OCI-LY1 (cell line): ENCODE measurements around the gene KRT27.

Experiments
- H2AFZ ChIP-seq: fragments of 200-600 bp; sonication (generic), shearing (Covaris generic); 2 replicates; pipeline ENCODE4 v1.6.0; 2014; ENCODE audit warnings: antibody characterized with exemption, mild to moderate bottlenecking, low read length
- H3F3A ChIP-seq: fragments of 200-600 bp; sonication (generic), shearing (Covaris generic); 2 replicates; pipeline ENCODE4 v1.6.0; 2014; ENCODE audit warnings: mild to moderate bottlenecking, antibody characterized with exemption, low read length, moderate library complexity; ENCODE audit not compliant: insufficient read depth
- H3K27ac ChIP-seq: fragments of 200-600 bp; sonication (generic); 2 replicates; pipeline ENCODE4 v1.5.1; 2014; ENCODE audit warnings: low read length, mixed run types, mild to moderate bottlenecking, low read depth; ENCODE audit not compliant: poor library complexity, severe bottlenecking
- H3K27me3 ChIP-seq: fragments of 200-600 bp; sonication (generic); 2 replicates; pipeline ENCODE4 v1.6.0; 2014; ENCODE audit warnings: antibody characterized with exemption, mild to moderate bottlenecking, low read length, moderate library complexity; ENCODE audit not compliant: insufficient read depth
- H3K36me3 ChIP-seq: fragments of 200-600 bp; sonication (generic); 2 replicates; pipeline ENCODE4 v1.6.1; 2014; ENCODE audit warnings: mild to moderate bottlenecking, antibody characterized with exemption, low read length, moderate library complexity, mixed read lengths; ENCODE audit not compliant: insufficient read depth
- H3K4me1 ChIP-seq: fragments of 200-600 bp; sonication (generic); 2 replicates; pipeline ENCODE4 v1.5.1; 2014; ENCODE audit warnings: mild to moderate bottlenecking, low read length, moderate library complexity; ENCODE audit not compliant: insufficient read depth, severe bottlenecking
- H3K4me2 ChIP-seq: fragments of 200-600 bp; sonication (generic), shearing (Covaris generic); 2 replicates; pipeline ENCODE4 v1.6.1; 2014; ENCODE audit warnings: low read length
- H3K4me3 ChIP-seq: fragments of 200-600 bp; sonication (generic); 2 replicates; pipeline ENCODE4 v1.5.1; 2014; ENCODE audit warnings: low read length, low read depth, mild to moderate bottlenecking, mixed read lengths; ENCODE audit not compliant: poor library complexity, severe bottlenecking
- H3K79me2 ChIP-seq: fragments of 200-600 bp; shearing (Covaris generic); 2 replicates; pipeline ENCODE4 v1.6.1; 2016; ENCODE audit warnings: mixed run types, low read length, mixed read lengths; ENCODE audit not compliant: insufficient read depth
- H3K9ac ChIP-seq: fragments of 200-600 bp; sonication (generic), shearing (Covaris generic); 2 replicates; pipeline ENCODE4 v1.6.1; 2014; ENCODE audit warnings: mild to moderate bottlenecking, low read length, mixed read lengths
- H3K9me2 ChIP-seq: fragments of 200-600 bp; sonication (generic), shearing (Covaris generic); 2 replicates; pipeline ENCODE4 v1.6.1; 2014; ENCODE audit warnings: low read depth, mild to moderate bottlenecking, low read length, mixed read lengths
- H3K9me3 ChIP-seq: fragments of 200-600 bp; shearing (Covaris generic); 2 replicates; pipeline ENCODE4 v1.6.1; 2014; ENCODE audit warnings: low read length, mixed read lengths
- H4K20me1 ChIP-seq: fragments of 200-600 bp; sonication (generic), shearing (Covaris generic); 2 replicates; pipeline ENCODE4 v1.6.0; 2016; ENCODE audit warnings: mild to moderate bottlenecking, low read length; ENCODE audit not compliant: insufficient read depth
- CTCF ChIP-seq: fragments of 200-600 bp; sonication (generic), shearing (Covaris generic); IDR thresholded peaks from 2 replicates; pipeline ENCODE4 v1.5.1; 2017; ENCODE audit warnings: mild to moderate bottlenecking, antibody characterized with exemption, low read length, moderate library complexity, mixed read lengths
- EZH2 ChIP-seq: fragments of 200-600 bp; sonication (generic), shearing (Covaris generic); IDR thresholded peaks from 2 replicates; pipeline ENCODE4 v1.8.0; 2017; ENCODE audit warnings: borderline replicate concordance, mixed run types, mild to moderate bottlenecking, antibody characterized with exemption, low read length, moderate library complexity, mixed read lengths

The KRT27 gene

GRCh38 chr17:40738553-40738952, 43.8 kb downstream of the KRT27 start:
- Histone ChIP-seq H3K79me2 (no peaks in the 10 kb centered on the region), H3K9me3 (no peaks in the 10 kb centered on the region), H2AFZ (no peak overlapping the region), H3K4me3 (no peak overlapping the region), H3F3A (no peaks in the 10 kb centered on the region), H3K27ac (no peak overlapping the region), H3K4me2 (no peak overlapping the region), H3K36me3 (no peaks in the 10 kb centered on the region; the same call in 1 of the 2 replicates), H3K4me1 (no peaks in the 10 kb centered on the region), H3K9me2 (no peaks in the 10 kb centered on the region), H3K27me3 (no peaks in the 10 kb centered on the region; the same call in 1 of the 2 replicates), H4K20me1 (no peaks in the 10 kb centered on the region), H3K9ac (no peak overlapping the region)
- TF ChIP-seq CTCF (no peak), EZH2 (no peak)

GRCh38 chr17:40735016-40735415, 47.3 kb downstream of the KRT27 start:
- Histone ChIP-seq H3K36me3 (no peaks in the 10 kb centered on the region), H3K27ac (no peak overlapping the region), H3K27me3 (no peaks in the 10 kb centered on the region), H4K20me1 (no peaks in the 10 kb centered on the region), H3K79me2 (no peaks in the 10 kb centered on the region), H2AFZ (no peak overlapping the region), H3K9me2 (no peaks in the 10 kb centered on the region), H3K4me1 (no peaks in the 10 kb centered on the region), H3K4me2 (no peak overlapping the region), H3F3A (no peaks in the 10 kb centered on the region), H3K4me3 (no peak overlapping the region), H3K9ac (no peak overlapping the region), H3K9me3 (no peaks in the 10 kb centered on the region)
- TF ChIP-seq CTCF (no peak), EZH2 (no peak)

DNA sequence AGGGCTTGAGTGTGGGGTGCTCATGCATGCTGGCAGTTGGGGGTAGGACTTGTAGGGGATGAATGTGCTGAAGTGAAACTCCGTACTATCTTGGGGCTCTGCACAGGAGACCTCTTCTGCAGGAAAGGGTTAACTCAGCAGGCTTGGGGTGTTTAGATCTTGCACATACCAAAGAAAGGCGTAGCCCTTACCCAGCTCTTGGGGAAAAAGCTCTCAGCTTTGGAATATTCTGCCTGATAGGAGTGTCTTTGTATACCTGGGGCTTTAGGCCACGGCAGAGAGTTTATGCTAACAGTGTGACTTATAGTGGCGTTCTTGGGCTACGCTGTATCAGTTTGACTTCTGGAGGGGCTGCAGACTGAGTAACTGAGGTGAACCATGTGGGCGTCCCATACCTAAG, 48.3 kb downstream of the KRT27 start:
- no peaks in the 10 kb centered on the region for H3K4me1 ChIP-seq
- no peaks in the 10 kb centered on the region for H3F3A ChIP-seq
- H3K27me3 ChIP-seq = no peaks in the 10 kb centered on the region
- TF ChIP-seq CTCF (no peak), EZH2 (no peak)
- no peak overlapping the region for H2AFZ ChIP-seq
- no peaks in the 10 kb centered on the region for H3K79me2 ChIP-seq
- H3K27ac ChIP-seq = no peak overlapping the region
- no peak overlapping the region for H3K9ac ChIP-seq
- no peaks in the 10 kb centered on the region for H3K9me2 ChIP-seq
- no peaks in the 10 kb centered on the region for H4K20me1 ChIP-seq
- H3K4me3 ChIP-seq = no peak overlapping the region
- H3K36me3 ChIP-seq = no peaks in the 10 kb centered on the region
- H3K4me2 ChIP-seq = no peak overlapping the region
- H3K9me3 ChIP-seq = no peaks in the 10 kb centered on the region
